WI38 (cell line): Measurements from ENCODE around the gene RCOR1.
"Not testable (repeated sequence)": the region's sequence is repeated elsewhere in the genome, so short reads cannot be mapped to it uniquely, and the experiment has no call there.

ENCODE experiments used
- H3K4me3 ChIP-seq: 2 replicates; pipeline ENCODE4 v1.5.1; 2011; ENCODE audit warnings: low read depth, mild to moderate bottlenecking, control low read depth, low read length
- TF ChIP-seq, protein P1 (sequence below): IDR thresholded peaks from 2 replicates; pipeline ENCODE4 v1.5.1; 2012; ENCODE audit warnings: low read depth, mild to moderate bottlenecking, control low read depth, low read length

RCOR1 gene

DNA sequence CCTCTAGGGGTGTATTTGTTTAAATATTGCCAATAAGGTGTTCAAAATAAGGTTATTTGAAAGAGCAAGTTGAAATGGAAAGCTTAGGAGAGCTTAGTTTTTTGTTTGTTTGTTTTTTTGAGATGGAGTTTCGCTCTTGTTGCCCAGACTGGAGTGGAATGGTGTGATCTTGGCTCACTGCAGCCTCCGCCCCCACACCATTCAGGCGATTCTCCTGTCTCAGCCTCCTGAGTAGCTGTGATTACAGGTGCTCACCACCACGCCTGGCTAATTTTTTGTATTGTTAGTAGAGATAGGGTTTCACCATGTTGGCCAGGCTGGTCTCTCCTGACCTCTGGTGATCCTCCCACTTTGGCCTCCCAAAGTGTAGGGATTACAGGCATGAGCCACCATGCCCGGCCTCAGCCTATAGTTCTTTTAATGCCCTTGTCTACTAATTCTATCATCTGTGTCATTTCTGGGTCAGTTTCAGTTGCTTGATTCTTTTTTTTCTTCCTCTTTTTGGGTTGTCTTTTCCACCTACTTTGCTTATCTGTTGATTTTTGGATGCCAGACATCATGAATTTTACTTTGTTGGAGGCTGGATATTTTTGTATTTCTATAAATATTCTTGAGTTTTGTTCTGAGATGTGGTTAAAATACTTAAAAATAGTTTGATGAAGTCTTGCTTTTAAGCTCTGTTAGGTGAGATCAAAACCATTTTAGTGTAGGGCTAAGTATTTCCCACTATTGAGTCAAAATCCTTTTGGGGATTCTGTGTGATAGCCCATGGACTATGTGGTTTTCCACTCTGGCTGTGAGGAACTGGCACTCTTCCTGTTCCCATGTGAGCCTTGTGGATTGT is 18.7 kb downstream of the RCOR1 start:
- H3K4me3 ChIP-seq, result no peak overlapping the region
- TF ChIP-seq, protein P1, sequence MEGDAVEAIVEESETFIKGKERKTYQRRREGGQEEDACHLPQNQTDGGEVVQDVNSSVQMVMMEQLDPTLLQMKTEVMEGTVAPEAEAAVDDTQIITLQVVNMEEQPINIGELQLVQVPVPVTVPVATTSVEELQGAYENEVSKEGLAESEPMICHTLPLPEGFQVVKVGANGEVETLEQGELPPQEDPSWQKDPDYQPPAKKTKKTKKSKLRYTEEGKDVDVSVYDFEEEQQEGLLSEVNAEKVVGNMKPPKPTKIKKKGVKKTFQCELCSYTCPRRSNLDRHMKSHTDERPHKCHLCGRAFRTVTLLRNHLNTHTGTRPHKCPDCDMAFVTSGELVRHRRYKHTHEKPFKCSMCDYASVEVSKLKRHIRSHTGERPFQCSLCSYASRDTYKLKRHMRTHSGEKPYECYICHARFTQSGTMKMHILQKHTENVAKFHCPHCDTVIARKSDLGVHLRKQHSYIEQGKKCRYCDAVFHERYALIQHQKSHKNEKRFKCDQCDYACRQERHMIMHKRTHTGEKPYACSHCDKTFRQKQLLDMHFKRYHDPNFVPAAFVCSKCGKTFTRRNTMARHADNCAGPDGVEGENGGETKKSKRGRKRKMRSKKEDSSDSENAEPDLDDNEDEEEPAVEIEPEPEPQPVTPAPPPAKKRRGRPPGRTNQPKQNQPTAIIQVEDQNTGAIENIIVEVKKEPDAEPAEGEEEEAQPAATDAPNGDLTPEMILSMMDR, result no peak

DNA sequence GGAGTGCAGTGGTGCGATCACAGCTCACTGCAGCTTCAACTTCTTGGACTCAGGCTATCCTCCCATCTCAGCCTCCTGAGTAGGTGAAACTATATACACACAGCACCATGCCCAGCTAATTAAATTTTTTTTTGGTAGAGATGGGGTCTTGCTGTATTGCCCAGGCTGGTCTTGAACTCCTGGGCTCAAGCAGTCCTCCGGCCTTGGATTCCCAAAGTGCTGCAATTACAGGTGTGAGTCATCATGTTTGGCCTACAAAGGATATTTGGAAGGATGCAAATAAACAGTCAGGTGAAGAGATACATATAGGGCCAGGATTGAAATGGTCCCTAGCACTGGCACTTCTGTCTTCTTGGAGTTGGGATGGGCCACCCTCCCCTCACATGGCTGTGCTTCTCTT is 23.9 kb downstream of the RCOR1 start:
- no peak overlapping the region for H3K4me3 ChIP-seq
- TF ChIP-seq, protein P1, result no peak

DNA sequence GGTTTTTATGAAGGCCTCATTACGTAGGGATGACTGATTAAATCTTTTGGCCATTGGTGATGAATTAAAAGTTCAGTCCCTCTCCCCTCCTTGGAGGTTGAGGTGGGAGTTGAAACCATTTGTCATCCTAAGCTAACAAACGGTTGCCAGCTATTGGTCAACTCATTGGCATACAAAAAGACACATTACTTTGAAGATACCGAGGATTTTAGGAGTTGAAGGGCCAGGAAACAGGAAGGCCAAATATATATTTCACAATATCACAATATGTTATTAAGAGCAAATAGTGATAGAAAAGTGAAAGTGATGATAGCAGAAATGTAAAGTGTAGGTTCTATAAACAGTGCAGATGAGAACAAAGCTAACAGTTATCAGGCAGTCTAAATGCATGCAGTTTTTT is 24.4 kb downstream of the RCOR1 start:
- no peak overlapping the region for H3K4me3 ChIP-seq
- TF ChIP-seq, protein P1, result no peak

DNA sequence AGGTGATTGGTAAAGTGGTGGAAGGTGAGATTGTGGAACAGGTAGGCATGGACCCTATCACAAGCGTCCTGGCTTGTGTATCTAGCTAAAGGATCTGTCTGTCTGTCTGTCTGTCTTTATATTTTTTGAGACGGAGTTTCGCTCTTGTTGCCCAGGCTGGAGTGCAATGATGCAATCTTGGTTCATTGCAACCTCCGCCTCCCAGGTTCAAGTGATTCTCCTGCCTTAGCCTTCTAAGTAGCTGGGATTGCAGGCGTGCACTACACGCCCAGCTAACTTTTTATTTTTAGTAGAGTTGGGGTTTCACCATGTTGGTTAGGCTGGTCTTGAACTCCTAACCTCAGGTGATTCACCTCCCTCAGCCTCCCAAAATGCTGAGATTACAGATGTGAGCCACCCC is 26.6 kb downstream of the RCOR1 start:
- H3K4me3 ChIP-seq, result not testable (repeated sequence)

DNA sequence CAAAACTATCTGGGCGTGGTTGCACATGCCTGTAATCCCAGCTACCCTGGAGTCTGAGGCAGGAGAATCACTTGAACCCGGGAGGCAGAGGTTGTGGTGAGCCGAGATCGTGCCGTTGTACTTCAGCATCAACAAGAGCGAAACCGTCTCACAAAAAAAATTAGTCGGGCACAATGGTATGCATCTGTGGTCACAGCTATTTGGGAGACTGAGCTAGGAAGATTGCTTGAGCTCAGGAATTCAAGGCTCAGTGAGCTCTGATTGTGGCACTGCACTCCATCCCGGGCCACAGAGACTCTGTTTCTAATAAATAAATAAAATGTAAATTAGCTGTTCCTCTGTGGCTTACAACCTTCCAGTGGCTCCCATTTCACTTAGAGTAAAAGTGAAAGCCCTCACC is 28.0 kb downstream of the RCOR1 start:
- TF ChIP-seq, protein P1, result no peak
- no peak overlapping the region for H3K4me3 ChIP-seq

DNA sequence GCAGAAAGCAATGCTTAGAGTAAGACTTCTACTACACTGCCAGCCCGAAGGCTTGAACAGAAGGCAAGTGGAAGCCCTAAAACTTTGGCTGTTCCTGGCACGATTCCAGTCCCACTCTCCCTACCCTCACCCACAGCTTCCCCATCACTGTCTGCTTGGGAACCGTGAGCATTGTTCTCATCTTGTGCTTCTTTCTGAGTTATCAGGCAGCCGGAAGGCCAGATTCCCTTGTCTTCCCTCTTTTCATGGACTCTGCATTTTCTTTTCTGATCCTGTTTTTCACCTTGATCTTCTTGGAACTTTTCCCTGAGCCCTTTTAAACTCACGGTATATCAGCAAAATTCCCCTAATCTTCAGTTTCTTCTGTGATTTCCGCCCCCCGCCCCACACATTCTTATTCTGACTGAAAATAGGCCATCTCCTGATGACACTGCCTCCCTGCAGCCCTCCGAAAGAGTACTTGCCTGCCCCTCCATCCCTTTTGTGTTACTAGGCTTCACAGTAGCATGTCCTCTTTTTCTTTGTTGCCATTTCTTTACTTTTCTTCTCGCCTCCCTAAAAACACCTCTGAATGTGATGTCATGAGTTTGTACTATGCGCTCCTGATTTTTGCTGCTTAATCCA is 29.9 kb downstream of the RCOR1 start:
- TF ChIP-seq, protein P1, result no peak
- H3K4me3 ChIP-seq, result no peak overlapping the region

DNA sequence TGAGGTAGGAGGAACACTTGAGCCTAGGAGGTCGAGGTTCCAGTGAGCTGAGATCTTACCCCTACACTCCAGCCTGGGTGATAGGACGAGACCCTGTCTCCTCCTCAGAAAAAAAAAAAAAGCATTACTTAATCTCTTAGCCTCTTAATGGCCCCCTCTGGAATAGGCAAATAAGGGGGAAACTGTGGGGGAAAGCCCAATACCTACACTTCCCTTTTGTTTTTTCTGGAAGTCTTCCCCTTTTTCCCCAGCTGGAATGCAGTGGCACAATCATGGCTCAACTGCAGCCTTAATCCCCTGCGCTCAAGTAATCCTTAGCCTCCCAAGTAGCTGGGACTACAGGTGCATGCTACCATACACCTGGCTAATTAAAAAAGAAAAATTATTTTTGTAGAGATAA is 32.2 kb downstream of the RCOR1 start:
- TF ChIP-seq, protein P1, result no peak
- H3K4me3 ChIP-seq, result no peak overlapping the region
